T-cell (primary cell): Measurements from ENCODE around the gene METTL17. TPM values are rescaled to one million over a fixed set of nuclear protein-coding genes. Genes with fewer than 3 reads are reported as not detected.
"Not testable (repeated sequence)": the region's sequence is repeated elsewhere in the genome, so short reads cannot be mapped to it uniquely, and the experiment has no call there.

Source experiments
- ATAC-seq, 4 experiments: fragments of 200-7000 bp in 3 of 4; fragments of 150-1000 bp in 1 of 4; cut with Tn5 transposase; replicated peaks in 1 of 4; 1 replicate in 3 of 4; 2 replicates in 1 of 4; pipeline ENCODE4 v1.10.0; 2021; ENCODE audit warnings: moderate library complexity in 3 of 4, mild to moderate bottlenecking in 2 of 4, moderate number of reproducible peaks in 1 of 4
- CTCF ChIA-PET, 2 donors: fragments of 300-600 bp; sonication (Branson Sonifier 250); formaldehyde crosslinking; loops; one replicate each; lab custom pipeline; 2022; ENCODE audit warnings: antibody characterized with exemption in 2 of 2; lab: Charles Lee
- POLR2A ChIA-PET, 2 donors: fragments of 300-600 bp; sonication (Branson Sonifier 250); formaldehyde crosslinking; loops; one replicate each; lab custom pipeline; 2022; ENCODE audit warnings: antibody characterized with exemption in 2 of 2; lab: Charles Lee
- DNase-seq, 35 experiments: peaks; one replicate each; pipeline versions ENCODE4 v3.0.0 to v3.0.0-alpha.2; 2013 to 2023
- H3K27ac ChIP-seq: one replicate; pipeline ENCODE4 v1.5.1; 2013; ENCODE audit warnings: low read length
- H3K27me3 ChIP-seq, 2 experiments: replicated peaks in 1 of 2; 1 replicate in 1 of 2; 2 replicates in 1 of 2; pipeline versions ENCODE4 v1.6.1 to v1.7.0; 2013; ENCODE audit warnings: low read length in 1 of 2, mixed read lengths in 1 of 2; ENCODE audit not compliant: control insufficient read depth in 2 of 2, insufficient read depth in 2 of 2; ENCODE audit errors: extremely low read depth in 1 of 2
- H3K36me3 ChIP-seq, 2 donors: 1 replicate in 1 of 2; 2 replicates in 1 of 2; pipeline versions ENCODE4 v1.6.1 to v1.7.0; 2013; ENCODE audit warnings: low read length in 1 of 2; ENCODE audit not compliant: control insufficient read depth in 2 of 2, insufficient read depth in 1 of 2; ENCODE audit errors: extremely low read depth in 1 of 2
- H3K4me1 ChIP-seq, 2 experiments: 1 replicate in 1 of 2; 2 replicates in 1 of 2; pipeline versions ENCODE4 v1.6.1 to v1.7.0; 2013; ENCODE audit warnings: low read length in 2 of 2, mixed read lengths in 1 of 2; ENCODE audit not compliant: insufficient read depth in 2 of 2, control insufficient read depth in 1 of 2; ENCODE audit errors: extremely low read depth in 1 of 2
- H3K4me3 ChIP-seq, 2 donors: 1 replicate in 1 of 2; 2 replicates in 1 of 2; pipeline versions ENCODE4 v1.5.1 to v1.7.0; 2013; ENCODE audit warnings: mild to moderate bottlenecking in 2 of 2, low read length in 1 of 2, moderate library complexity in 1 of 2; ENCODE audit not compliant: control insufficient read depth in 1 of 2; ENCODE audit errors: extremely low read depth in 1 of 2
- H3K9me3 ChIP-seq: 2 replicates; pipeline ENCODE4 v1.7.0; 2013
- H3K27ac Mint-ChIP-seq, 2 donors: one replicate each; pipeline ENCODE4 v1.8.0; 2020 to 2021; ENCODE audit warnings: mild to moderate bottlenecking in 2 of 2, mixed read lengths in 2 of 2
- H3K27me3 Mint-ChIP-seq, 2 donors: one replicate each; pipeline ENCODE4 v1.8.0; 2021 to 2022; ENCODE audit warnings: mixed read lengths in 2 of 2
- H3K36me3 Mint-ChIP-seq: one replicate; pipeline ENCODE4 v1.8.0; 2021; ENCODE audit warnings: mixed read lengths
- H3K4me1 Mint-ChIP-seq, 3 donors: one replicate each; pipeline ENCODE4 v1.8.0; 2020 to 2022; ENCODE audit warnings: mixed read lengths in 3 of 3, mild to moderate bottlenecking in 1 of 3
- H3K4me3 Mint-ChIP-seq, 3 donors: one replicate each; pipeline ENCODE4 v1.8.0; 2020 to 2022; ENCODE audit warnings: mild to moderate bottlenecking in 3 of 3, mixed read lengths in 3 of 3, moderate library complexity in 3 of 3
- H3K9me3 Mint-ChIP-seq, 3 donors: one replicate each; pipeline ENCODE4 v1.8.0; 2020 to 2022; ENCODE audit warnings: mixed read lengths in 3 of 3
- WGBS: methylation state at CpG from one replicate; pipeline ENCODE4 v1.1.5; 2013; ENCODE audit warnings: missing lambda C conversion rate; ENCODE audit not compliant: insufficient coverage; 5-methylcytosine and 5-hydroxymethylcytosine counted together
- total RNA-seq, 35 experiments: library from RNA in 6 of 35; stranded (reverse) in 6 of 35; fragments of 120-200 nt in 1 of 35; gene quantifications; one replicate each; pipeline versions ENCODE4 v1.2.1 to v1.2.4 and lab custom pipeline; 2013 to 2026

Gene METTL17
- total RNA-seq, 5 donors from 2014 or later (not counting 1 experiment from before 2014, with no cell fraction given): 80.4 to 112 (median 99.0) TPM

- Mint-ChIP-seq H3K4me1 (peaks cover 11 to 13% (median 12%) of the 10 kb centered on the region in 3 donors), H3K27ac (no peak overlapping the region), H3K36me3 (no peaks in the 10 kb centered on the region), H3K9me3 (no peaks in the 10 kb centered on the region), H3K4me3 (no peak overlapping the region), H3K27me3 (peaks cover 16 to 29% of the 10 kb centered on the region in 2 donors)
- POLR2A ChIA-PET: no interaction called here
- Histone ChIP-seq H3K4me3 (no peak overlapping the region), H3K36me3 (no peaks in the 10 kb centered on the region), H3K27me3 (peaks cover 2 to 15% of the 10 kb centered on the region in 2 experiments), H3K4me1 (peaks cover 0 to 12% of the 10 kb centered on the region in 2 experiments), H3K9me3 (no peaks in the 10 kb centered on the region), H3K27ac (no peak overlapping the region)
- no peak for DNase-seq
- CTCF ChIA-PET: interaction anchor here (0.6 to 2.4 kb wide), 5 partner anchors 13 to 273 kb away, joined by 3 to 6 read pairs (median 5); no protein-coding TSS in a partner anchor
- WGBS: 88% methylated on average over 2 of the region's 3 CpGs
- no peak for ATAC-seq
Observed at GRCh38 chr14:20973501-20973900, 16.3 kb upstream of the METTL17 start.

DNA sequence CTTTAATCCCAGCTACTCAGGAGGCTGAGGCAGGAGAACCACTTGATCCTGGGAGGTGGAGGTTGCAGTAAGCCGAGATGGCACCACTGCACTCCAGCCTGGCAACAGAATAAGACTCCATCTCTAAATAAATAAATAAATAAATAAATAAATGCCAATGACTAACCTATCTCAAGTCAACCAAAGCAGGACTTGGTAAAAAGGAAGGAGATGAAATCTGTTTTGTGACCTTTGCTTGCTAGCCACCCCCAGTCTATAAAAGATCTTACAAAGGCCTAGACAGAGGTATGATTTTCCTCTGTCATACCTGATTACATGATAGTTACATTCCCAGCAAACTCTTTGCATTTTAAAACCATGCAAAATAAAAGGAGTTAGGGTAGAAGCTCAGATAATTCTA lies 13.5 kb upstream of the METTL17 start:
- CTCF ChIA-PET: no interaction called here
- no peaks in the 10 kb centered on the region for H3K9me3 Mint-ChIP-seq
- WGBS: no CpG with 5 or more reads among the region's 1 CpG
- Histone ChIP-seq H3K9me3 (no peaks in the 10 kb centered on the region), H3K36me3 (no peaks in the 10 kb centered on the region), H3K27ac (no peak overlapping the region), H3K4me1 (peaks cover 0 to 6% of the 10 kb centered on the region in 2 experiments), H3K27me3 (peaks cover 2 to 6% of the 10 kb centered on the region in 2 experiments), H3K4me3 (no peak overlapping the region)
- DNase-seq: no peak
- no peak overlapping the region for H3K27ac Mint-ChIP-seq
- no peak overlapping the region for H3K4me3 Mint-ChIP-seq
- ATAC-seq: no peak
- POLR2A ChIA-PET: no interaction called here
- no peaks in the 10 kb centered on the region for H3K36me3 Mint-ChIP-seq
- H3K27me3 Mint-ChIP-seq: peaks cover 15 to 17% of the 10 kb centered on the region in 2 donors
- H3K4me1 Mint-ChIP-seq: peaks cover 4 to 5% (median 4%) of the 10 kb centered on the region in 3 donors

DNA sequence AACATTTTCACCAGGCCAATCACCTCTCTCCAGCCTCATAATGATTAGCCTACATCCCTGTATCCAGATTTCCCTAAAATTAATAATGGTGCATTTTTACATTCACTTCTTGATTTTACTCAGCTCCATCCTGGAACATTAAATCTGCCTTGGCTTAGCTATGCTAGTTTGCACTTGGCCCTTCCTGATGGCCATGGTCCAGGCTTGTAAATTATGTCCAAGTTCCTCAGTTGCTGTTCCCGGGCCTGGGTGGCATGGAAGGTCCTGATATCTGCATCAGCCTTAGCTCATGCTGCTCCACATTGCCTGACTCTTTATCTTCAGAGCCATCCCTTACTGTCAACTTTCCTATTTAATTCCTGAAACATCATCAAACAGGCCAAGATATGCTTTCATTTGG lies 11.1 kb upstream of the METTL17 start:
- no peak overlapping the region for H3K4me3 ChIP-seq
- Mint-ChIP-seq H3K27me3 (peaks cover 7 to 13% of the 10 kb centered on the region in 2 donors), H3K27ac (no peak overlapping the region), H3K36me3 (no peaks in the 10 kb centered on the region), H3K9me3 (no peaks in the 10 kb centered on the region), H3K4me3 (no peak overlapping the region), H3K4me1 (no peaks in the 10 kb centered on the region)
- WGBS: 60% methylated on average over 1 of the region's 1 CpG
- CTCF ChIA-PET: no interaction called here
- DNase-seq (no peak), ATAC-seq (no peak)
- POLR2A ChIA-PET: no interaction called here
- peaks cover 0 to 5% of the 10 kb centered on the region in 2 experiments for H3K27me3 ChIP-seq
- H3K9me3 ChIP-seq: no peaks in the 10 kb centered on the region
- H3K4me1 ChIP-seq: no peaks in the 10 kb centered on the region
- H3K27ac ChIP-seq: no peak overlapping the region
- H3K36me3 ChIP-seq: no peaks in the 10 kb centered on the region

DNA sequence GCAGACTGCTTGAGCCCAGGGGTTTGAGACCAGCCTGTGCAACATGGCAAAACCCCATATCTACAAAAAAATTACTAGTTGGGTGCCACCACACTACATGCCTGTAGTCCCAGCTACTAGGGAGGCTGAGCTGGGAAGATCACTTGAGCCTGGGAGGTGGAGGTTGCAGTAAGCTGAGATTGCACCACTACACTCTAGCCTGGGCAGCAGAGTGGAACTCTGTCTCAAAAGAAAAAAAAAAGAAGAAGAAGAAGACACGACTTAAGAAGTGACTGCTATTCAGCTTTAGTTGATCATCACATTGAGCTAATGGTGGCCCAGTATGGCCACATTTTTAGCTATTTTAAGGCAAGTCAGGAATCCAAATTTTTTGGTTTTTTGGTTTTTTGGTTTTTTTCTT lies 8.9 kb upstream of the METTL17 start:
- H3K9me3 Mint-ChIP-seq: no peaks in the 10 kb centered on the region

GRCh38 chr14:20982646-20983369 lies 7.0 kb upstream of the METTL17 start:
- CTCF ChIA-PET: interaction anchor here (0.7 to 1.1 kb wide), 3 partner anchors 12 to 15 kb away, joined by 3 to 4 read pairs (median 3); no protein-coding TSS in a partner anchor

More for the DNA sequence above, 8.9 kb upstream of the METTL17 start:
- 100% methylated on average over 1 of the region's 1 CpG for WGBS
- CTCF ChIA-PET: interaction anchor here in 1 of 2 donors (0.5 kb wide), 1 partner anchor 127 kb away, joined by 3 read pairs; no protein-coding TSS in a partner anchor
- no peak overlapping the region for H3K4me3 Mint-ChIP-seq
- Histone ChIP-seq H3K9me3 (no peaks in the 10 kb centered on the region), H3K4me1 (no peaks in the 10 kb centered on the region), H3K27me3 (peaks cover 0 to 5% of the 10 kb centered on the region in 2 experiments), H3K27ac (no peak overlapping the region), H3K36me3 (no peaks in the 10 kb centered on the region), H3K4me3 (no peak overlapping the region)
- H3K27me3 Mint-ChIP-seq: peaks cover 8 to 12% of the 10 kb centered on the region in 2 donors
- DNase-seq: no peak
- no peak for ATAC-seq
- no peaks in the 10 kb centered on the region for H3K4me1 Mint-ChIP-seq
- H3K36me3 Mint-ChIP-seq: no peaks in the 10 kb centered on the region
- POLR2A ChIA-PET: interaction anchor here in 1 of 2 donors (0.7 kb wide), 1 partner anchor 16 kb away, joined by 3 read pairs; no protein-coding TSS in a partner anchor
- no peak overlapping the region for H3K27ac Mint-ChIP-seq

GRCh38 chr14:20985650-20986049 lies 4.1 kb upstream of the METTL17 start:
- ATAC-seq, H3K27ac Mint-ChIP-seq, DNase-seq, H3K27me3 Mint-ChIP-seq, H3K9me3 Mint-ChIP-seq, H3K27ac ChIP-seq, H3K4me3 Mint-ChIP-seq, H3K36me3 ChIP-seq, H3K9me3 ChIP-seq, CTCF ChIA-PET, H3K36me3 Mint-ChIP-seq, H3K4me3 ChIP-seq, POLR2A ChIA-PET, H3K27me3 ChIP-seq: not testable (repeated sequence)
- WGBS: no CpG with 5 or more reads among the region's 4 CpGs
- peaks cover 9 to 18% (median 14%) of the 10 kb centered on the region in 3 donors for H3K4me1 Mint-ChIP-seq
- H3K4me1 ChIP-seq: peaks cover 5 to 13% of the 10 kb centered on the region in 2 experiments

More at GRCh38 chr14:20982646-20983369, 7.0 kb upstream of the METTL17 start:
- WGBS: no CpG with 5 or more reads among the region's 2 CpGs
- no peaks in the 10 kb centered on the region for H3K36me3 Mint-ChIP-seq
- peaks cover 8 to 12% of the 10 kb centered on the region in 2 donors for H3K27me3 Mint-ChIP-seq
- no peak overlapping the region for H3K4me3 ChIP-seq
- POLR2A ChIA-PET: interaction anchor here in 1 of 2 donors (0.6 kb wide), 1 partner anchor 112 kb away, joined by 6 read pairs; no protein-coding TSS in a partner anchor
- DNase-seq (no peak), ATAC-seq (no peak)
- H3K4me1 ChIP-seq: no peaks in the 10 kb centered on the region
- H3K4me1 Mint-ChIP-seq: no peaks in the 10 kb centered on the region
- H3K9me3 ChIP-seq: no peaks in the 10 kb centered on the region
- no peaks in the 10 kb centered on the region for H3K9me3 Mint-ChIP-seq
- H3K27me3 ChIP-seq: peaks cover 0 to 5% of the 10 kb centered on the region in 2 experiments
- no peak overlapping the region for H3K4me3 Mint-ChIP-seq
- H3K27ac ChIP-seq: no peak overlapping the region
- H3K27ac Mint-ChIP-seq: no peak overlapping the region
- H3K36me3 ChIP-seq: no peaks in the 10 kb centered on the region
